22Rv1 (cell line): Measurements from ENCODE around the gene PCDHGB7.
A peak's percentile ranks its signal among the peaks of the same experiment; 100 is the strongest.

Experiments
- ZFX ChIP-seq: fragments of 450-650 bp; IDR thresholded peaks from 2 replicates; pipeline ENCODE4 v1.6.1; 2017; ENCODE audit warnings: antibody characterized with exemption, borderline replicate concordance
- TF ChIP-seq, protein P1 (sequence below): fragments of 450-650 bp; IDR thresholded peaks from 2 replicates; pipeline ENCODE4 v1.5.1; 2017; ENCODE audit warnings: mild to moderate bottlenecking

DNA sequence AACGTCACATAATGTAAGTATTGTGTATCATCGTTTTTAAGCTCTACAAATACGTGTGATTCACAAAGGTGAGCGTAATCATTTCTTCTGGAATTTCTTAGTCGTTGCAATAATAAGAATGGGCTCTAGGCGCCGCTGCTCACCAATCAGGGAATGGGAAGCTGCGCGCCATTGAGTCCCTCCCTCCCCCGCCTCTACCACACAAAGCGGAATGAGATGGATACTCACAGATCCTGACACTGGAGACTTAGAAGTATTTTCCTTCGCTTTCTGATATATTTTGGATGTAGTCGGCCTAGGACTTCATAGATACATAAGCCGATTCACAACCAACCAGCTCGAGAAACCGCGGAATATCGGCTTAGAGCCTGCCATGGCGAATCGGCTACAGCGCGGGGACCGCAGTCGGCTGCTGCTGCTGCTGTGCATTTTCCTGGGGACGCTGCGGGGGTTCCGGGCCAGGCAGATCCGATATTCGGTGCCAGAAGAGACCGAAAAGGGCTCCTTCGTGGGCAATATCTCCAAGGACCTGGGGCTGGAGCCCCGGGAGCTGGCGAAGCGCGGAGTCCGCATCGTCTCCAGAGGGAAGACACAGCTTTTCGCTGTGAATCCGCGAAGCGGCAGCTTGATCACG lies 3.5 kb downstream of the PCDHGB7 start, which contains the start of gene PCDHGA11:
- TF ChIP-seq, protein P1, sequence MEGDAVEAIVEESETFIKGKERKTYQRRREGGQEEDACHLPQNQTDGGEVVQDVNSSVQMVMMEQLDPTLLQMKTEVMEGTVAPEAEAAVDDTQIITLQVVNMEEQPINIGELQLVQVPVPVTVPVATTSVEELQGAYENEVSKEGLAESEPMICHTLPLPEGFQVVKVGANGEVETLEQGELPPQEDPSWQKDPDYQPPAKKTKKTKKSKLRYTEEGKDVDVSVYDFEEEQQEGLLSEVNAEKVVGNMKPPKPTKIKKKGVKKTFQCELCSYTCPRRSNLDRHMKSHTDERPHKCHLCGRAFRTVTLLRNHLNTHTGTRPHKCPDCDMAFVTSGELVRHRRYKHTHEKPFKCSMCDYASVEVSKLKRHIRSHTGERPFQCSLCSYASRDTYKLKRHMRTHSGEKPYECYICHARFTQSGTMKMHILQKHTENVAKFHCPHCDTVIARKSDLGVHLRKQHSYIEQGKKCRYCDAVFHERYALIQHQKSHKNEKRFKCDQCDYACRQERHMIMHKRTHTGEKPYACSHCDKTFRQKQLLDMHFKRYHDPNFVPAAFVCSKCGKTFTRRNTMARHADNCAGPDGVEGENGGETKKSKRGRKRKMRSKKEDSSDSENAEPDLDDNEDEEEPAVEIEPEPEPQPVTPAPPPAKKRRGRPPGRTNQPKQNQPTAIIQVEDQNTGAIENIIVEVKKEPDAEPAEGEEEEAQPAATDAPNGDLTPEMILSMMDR, result peak; percentile 89
- TF ChIP-seq ZFX, result no peak
